ENCODE data around the gene HEXIM2. TPM values are rescaled to one million over a fixed set of nuclear protein-coding genes. Genes with fewer than 3 reads are reported as not detected.

The HEXIM2 gene
- total and polyA plus RNA-seq, 2 of the 13 experiments (the other 11 are each of a cell fraction or from before 2014, with no cell fraction given) = 27.1 to 32.4 TPM

DNA sequence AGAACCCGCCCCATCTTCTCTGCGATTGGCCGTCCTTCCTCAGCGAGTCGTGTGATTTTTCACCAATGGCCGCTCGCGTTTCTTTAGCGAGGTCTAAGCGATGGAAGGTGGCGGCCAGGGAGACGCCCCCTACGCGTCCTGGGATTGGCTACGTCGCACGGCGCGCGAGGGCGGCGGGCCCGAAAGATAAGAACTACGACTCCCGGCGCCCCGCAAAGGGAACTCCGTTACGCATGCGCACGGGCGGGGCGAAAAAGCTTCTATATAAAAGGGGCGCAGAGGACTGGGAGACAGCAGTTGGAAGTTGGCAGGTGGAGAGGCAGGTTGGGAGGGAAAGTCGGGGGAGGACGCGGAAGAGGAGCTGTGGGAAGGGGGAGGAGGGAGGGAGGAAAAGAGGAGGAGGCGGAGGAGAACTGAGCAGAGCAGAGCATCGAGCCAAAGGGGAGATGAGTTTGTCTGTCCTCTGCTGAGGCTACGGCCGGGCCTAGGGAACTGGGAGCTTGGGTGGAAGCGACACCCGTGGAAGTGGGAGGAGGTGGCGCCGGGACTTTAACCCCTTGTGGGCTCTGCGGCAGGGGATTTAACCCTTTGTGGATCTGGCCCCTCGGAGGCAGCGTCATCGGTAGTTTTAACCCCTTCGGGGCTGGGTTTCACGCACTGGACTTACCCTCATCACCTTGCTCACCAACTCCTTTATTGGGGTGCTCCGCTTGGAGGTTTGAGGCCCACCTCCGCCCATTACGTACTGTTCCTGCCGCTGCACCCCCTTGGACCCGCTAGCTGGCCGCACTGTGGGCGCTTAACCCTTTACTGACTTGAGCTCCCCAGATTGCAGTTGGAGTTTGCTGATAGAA, 13.3 kb upstream of the HEXIM2 start, which contains the start of gene HEXIM1 (continued):
- peak; percentile 66; the same call in 1 of the 2 replicates for TF ChIP-seq MAF1 (CRISPR knock-in tag; IDR thresholded peaks at IDR 0.05; ENCODE audit: borderline replicate concordance)
- TF ChIP-seq KLF15 (CRISPR knock-in tag; IDR thresholded peaks at IDR 0.05; ENCODE audit: borderline replicate concordance) = no peak
- TF ChIP-seq THYN1 (CRISPR knock-in tag; IDR thresholded peaks at IDR 0.05; ENCODE audit: borderline replicate concordance, low read depth) = peak; percentile 81; the same call in 1 of the 2 replicates
- no peak for TF ChIP-seq ZEB1 (IDR thresholded peaks at IDR 0.05; ENCODE audit: insufficient replicate concordance, low read depth)
- TF ChIP-seq, protein P1, sequence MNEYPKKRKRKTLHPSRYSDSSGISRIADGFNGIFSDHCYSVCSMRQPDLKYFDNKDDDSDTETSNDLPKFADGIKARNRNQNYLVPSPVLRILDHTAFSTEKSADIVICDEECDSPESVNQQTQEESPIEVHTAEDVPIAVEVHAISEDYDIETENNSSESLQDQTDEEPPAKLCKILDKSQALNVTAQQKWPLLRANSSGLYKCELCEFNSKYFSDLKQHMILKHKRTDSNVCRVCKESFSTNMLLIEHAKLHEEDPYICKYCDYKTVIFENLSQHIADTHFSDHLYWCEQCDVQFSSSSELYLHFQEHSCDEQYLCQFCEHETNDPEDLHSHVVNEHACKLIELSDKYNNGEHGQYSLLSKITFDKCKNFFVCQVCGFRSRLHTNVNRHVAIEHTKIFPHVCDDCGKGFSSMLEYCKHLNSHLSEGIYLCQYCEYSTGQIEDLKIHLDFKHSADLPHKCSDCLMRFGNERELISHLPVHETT (CRISPR knock-in tag; conservative IDR thresholded peaks at IDR 0.05) = 0 out of 2 replicates have a peak, but pooled peaks have one; percentile 10
- 0 out of 2 replicates have a peak, but pooled peaks have one; percentile 70 for TF ChIP-seq ZNF772 (CRISPR knock-in tag; IDR thresholded peaks at IDR 0.05)
- no peak for TF ChIP-seq MTF2 (CRISPR knock-in tag; IDR thresholded peaks at IDR 0.05; ENCODE audit: borderline replicate concordance)
- TF ChIP-seq, protein P2, sequence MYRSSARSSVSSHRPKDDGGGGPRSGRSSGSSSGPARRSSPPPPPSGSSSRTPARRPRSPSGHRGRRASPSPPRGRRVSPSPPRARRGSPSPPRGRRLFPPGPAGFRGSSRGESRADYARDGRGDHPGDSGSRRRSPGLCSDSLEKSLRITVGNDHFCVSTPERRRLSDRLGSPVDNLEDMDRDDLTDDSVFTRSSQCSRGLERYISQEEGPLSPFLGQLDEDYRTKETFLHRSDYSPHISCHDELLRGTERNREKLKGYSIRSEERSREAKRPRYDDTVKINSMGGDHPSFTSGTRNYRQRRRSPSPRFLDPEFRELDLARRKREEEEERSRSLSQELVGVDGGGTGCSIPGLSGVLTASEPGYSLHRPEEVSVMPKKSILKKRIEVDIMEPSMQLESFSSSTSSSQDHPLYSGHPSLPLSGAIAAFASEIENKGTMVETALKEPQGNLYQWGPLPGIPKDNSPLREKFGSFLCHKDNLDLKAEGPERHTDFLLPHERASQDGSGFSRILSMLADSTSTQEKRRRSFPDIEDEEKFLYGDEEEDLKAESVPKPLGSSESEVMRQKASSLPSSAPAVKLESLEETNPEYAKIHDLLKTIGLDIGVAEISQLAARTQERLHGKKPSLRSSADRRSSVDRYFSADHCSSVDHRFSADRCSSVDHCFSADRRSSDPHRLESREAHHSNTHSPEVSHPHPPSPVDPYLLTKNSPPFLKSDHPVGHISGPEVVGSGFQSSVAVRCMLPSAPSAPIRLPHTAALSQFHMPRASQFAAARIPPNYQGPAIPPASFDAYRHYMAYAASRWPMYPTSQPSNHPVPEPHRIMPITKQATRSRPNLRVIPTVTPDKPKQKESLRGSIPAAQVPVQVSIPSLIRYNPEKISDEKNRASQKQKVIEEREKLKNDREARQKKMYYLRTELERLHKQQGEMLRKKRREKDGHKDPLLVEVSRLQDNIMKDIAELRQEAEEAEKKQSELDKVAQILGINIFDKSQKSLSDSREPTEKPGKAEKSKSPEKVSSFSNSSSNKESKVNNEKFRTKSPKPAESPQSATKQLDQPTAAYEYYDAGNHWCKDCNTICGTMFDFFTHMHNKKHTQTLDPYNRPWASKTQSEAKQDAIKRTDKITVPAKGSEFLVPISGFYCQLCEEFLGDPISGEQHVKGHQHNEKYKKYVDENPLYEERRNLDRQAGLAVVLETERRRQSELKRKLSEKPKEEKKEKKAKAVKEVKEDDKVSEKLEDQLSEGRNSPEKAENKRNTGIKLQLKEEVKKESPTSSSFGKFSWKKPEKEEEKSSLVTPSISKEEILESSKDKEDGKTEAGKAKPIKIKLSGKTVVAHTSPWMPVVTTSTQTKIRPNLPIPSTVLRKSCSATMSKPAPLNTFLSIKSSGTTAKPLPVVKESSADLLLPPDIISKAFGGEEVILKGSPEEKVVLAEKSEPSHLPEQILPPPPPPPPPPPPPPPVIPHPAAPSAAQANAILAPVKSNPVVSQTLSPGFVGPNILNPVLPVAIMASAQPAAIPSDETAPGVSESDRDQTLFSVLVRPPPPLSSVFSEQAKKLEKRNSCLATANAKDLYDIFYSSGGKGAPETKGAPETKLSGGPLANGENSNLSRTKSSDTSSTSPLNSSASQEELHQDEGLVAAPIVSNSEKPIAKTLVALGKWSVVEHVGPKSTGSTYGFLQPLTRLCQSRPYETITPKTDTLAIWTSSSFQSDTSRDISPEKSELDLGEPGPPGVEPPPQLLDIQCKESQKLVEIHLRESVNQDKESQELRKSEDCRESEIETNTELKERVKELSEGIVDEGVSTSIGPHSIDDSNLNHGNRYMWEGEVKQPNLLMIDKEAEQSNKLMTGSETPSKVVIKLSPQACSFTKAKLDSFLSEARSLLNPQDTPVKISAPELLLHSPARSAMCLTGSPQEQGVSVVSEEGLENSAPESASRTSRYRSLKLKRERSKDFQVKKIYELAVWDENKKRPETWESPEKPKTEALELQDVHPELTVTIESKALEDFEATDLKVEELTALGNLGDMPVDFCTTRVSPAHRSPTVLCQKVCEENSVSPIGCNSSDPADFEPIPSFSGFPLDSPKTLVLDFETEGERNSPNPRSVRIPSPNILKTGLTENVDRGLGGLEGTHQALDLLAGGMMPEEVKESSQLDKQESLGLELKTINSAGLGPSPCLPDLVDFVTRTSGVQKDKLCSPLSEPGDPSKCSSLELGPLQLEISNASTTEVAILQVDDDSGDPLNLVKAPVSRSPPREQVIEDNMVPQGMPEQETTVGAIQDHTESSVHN (CRISPR knock-in tag; IDR thresholded peaks at IDR 0.05) = peak; percentile 96
- TF ChIP-seq, protein P3, sequence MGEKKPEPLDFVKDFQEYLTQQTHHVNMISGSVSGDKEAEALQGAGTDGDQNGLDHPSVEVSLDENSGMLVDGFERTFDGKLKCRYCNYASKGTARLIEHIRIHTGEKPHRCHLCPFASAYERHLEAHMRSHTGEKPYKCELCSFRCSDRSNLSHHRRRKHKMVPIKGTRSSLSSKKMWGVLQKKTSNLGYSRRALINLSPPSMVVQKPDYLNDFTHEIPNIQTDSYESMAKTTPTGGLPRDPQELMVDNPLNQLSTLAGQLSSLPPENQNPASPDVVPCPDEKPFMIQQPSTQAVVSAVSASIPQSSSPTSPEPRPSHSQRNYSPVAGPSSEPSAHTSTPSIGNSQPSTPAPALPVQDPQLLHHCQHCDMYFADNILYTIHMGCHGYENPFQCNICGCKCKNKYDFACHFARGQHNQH (CRISPR knock-in tag; IDR thresholded peaks at IDR 0.05) = peak; percentile 83; the same call in 1 of the 2 replicates
- peak; percentile 78 for TF ChIP-seq SUZ12 (IDR thresholded peaks at IDR 0.05; ENCODE audit: low read depth, low read length)
- TF ChIP-seq, protein P4, sequence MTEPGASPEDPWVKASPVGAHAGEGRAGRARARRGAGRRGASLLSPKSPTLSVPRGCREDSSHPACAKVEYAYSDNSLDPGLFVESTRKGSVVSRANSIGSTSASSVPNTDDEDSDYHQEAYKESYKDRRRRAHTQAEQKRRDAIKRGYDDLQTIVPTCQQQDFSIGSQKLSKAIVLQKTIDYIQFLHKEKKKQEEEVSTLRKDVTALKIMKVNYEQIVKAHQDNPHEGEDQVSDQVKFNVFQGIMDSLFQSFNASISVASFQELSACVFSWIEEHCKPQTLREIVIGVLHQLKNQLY (CRISPR knock-in tag; IDR thresholded peaks at IDR 0.05) = peak; percentile 67
- TF ChIP-seq ZNF234 (CRISPR knock-in tag; conservative IDR thresholded peaks at IDR 0.05) = no peak; the same call in 1 of the 2 replicates
- TF ChIP-seq, protein P5, sequence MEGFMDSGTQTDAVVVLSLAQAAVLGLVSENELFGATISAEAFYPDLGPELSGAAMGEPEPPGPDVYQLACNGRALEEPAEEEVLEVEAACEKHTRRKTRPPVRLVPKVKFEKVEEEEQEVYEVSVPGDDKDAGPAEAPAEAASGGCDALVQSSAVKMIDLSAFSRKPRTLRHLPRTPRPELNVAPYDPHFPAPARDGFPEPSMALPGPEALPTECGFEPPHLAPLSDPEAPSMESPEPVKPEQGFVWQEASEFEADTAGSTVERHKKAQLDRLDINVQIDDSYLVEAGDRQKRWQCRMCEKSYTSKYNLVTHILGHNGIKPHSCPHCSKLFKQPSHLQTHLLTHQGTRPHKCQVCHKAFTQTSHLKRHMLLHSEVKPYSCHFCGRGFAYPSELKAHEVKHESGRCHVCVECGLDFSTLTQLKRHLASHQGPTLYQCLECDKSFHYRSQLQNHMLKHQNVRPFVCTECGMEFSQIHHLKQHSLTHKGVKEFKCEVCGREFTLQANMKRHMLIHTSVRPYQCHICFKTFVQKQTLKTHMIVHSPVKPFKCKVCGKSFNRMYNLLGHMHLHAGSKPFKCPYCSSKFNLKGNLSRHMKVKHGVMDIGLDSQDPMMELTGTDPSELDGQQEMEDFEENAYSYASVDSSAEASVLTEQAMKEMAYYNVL (CRISPR knock-in tag; IDR thresholded peaks at IDR 0.05; ENCODE audit: borderline replicate concordance) = peak; percentile 97
- TF ChIP-seq ZSCAN22 (CRISPR knock-in tag; IDR thresholded peaks at IDR 0.05) = no peak
